Measurements from ENCODE around the gene GABBR2. TPM values are rescaled to one million over a fixed set of nuclear protein-coding genes. Genes with fewer than 3 reads are reported as not detected.

Gene GABBR2
- total and polyA plus RNA-seq, 9 of the 15 experiments (the other 6 are each of a cell fraction or from before 2014, with no cell fraction given) = 0.15 to 1.9 (median 0.32) TPM

DNA sequence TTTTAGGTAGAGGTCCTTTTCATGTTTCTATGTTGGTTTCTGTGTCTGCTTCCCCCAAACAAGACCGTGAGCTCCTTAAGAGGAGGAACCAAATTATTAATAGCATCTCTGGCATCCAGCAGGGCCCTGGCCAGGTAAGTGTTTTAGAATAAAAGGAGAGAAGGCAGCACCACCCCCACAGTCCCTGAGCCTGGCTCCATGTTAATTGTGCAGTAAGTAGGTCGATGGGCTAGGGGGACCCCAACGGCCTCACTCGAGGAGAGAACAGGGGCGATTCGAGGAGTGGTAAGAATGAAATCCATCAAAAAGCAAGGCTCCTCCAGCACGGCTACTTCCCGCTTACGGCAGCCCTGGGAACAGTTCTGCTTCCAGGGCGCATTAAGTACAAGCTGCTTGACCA is 67.0 kb downstream of the GABBR2 start:
- DNase-seq (ENCODE audit: extremely low read depth in 1 of 4, low spot score in 3 of 4) (no peak), FAIRE-seq (no peak), ATAC-seq (no peak)
- Histone ChIP-seq H3K4me3 (no peak overlapping the region), H3K9ac (ENCODE audit: insufficient read depth in 1 of 2, low read depth in 2 of 2, low read length in 2 of 2) (no peak overlapping the region), H3K27me3 (ENCODE audit: control insufficient read depth in 2 of 2, insufficient read depth in 2 of 2, low read length in 2 of 2) (peaks cover 6 to 28% of the 10 kb centered on the region in 2 experiments; a peak in 3 of 5 replicates), H3K9me3 (replicated peaks; ENCODE audit: control insufficient read depth, insufficient read depth, low read depth, low read length) (no peaks in the 10 kb centered on the region), H2AFZ (ENCODE audit: low read depth, low read length) (no peak overlapping the region), H4K20me1 (replicated peaks; ENCODE audit: control insufficient read depth, insufficient read depth, low read length) (no peaks in the 10 kb centered on the region), H3K27ac (ENCODE audit: extremely low read depth, low read depth, low read length) (no peak overlapping the region), H3K4me1 (replicated peaks in 1 of 2; ENCODE audit: control insufficient read depth in 2 of 2, insufficient read depth in 2 of 2, low read length in 2 of 2) (peaks cover 0 to 13% of the 10 kb centered on the region in 2 experiments; a peak in 2 of 5 replicates), H3K36me3 (ENCODE audit: control insufficient read depth, insufficient read depth, low read length) (no peaks in the 10 kb centered on the region), H3K4me2 (ENCODE audit: insufficient read depth, low read length) (no peak overlapping the region), H3K9me1 (ENCODE audit: control insufficient read depth, insufficient read depth, low read length) (no peaks in the 10 kb centered on the region), H3K79me2 (ENCODE audit: control insufficient read depth, insufficient read depth, low read length) (no peaks in the 10 kb centered on the region)
- in situ Hi-C loops (cut with MboI) = no loop called here
- 21% methylated on average over 10 of the region's 10 CpGs for WGBS (ENCODE audit: insufficient coverage, low coverage, missing lambda C conversion rate)
- TF ChIP-seq SLC30A9 (CRISPR knock-in tag; IDR thresholded peaks at IDR 0.05) = no peak
- TF ChIP-seq, protein P1, sequence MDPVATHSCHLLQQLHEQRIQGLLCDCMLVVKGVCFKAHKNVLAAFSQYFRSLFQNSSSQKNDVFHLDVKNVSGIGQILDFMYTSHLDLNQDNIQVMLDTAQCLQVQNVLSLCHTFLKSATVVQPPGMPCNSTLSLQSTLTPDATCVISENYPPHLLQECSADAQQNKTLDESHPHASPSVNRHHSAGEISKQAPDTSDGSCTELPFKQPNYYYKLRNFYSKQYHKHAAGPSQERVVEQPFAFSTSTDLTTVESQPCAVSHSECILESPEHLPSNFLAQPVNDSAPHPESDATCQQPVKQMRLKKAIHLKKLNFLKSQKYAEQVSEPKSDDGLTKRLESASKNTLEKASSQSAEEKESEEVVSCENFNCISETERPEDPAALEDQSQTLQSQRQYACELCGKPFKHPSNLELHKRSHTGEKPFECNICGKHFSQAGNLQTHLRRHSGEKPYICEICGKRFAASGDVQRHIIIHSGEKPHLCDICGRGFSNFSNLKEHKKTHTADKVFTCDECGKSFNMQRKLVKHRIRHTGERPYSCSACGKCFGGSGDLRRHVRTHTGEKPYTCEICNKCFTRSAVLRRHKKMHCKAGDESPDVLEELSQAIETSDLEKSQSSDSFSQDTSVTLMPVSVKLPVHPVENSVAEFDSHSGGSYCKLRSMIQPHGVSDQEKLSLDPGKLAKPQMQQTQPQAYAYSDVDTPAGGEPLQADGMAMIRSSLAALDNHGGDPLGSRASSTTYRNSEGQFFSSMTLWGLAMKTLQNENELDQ (CRISPR knock-in tag; IDR thresholded peaks at IDR 0.05; ENCODE audit: borderline replicate concordance) = no peak
- TF ChIP-seq, protein P2, sequence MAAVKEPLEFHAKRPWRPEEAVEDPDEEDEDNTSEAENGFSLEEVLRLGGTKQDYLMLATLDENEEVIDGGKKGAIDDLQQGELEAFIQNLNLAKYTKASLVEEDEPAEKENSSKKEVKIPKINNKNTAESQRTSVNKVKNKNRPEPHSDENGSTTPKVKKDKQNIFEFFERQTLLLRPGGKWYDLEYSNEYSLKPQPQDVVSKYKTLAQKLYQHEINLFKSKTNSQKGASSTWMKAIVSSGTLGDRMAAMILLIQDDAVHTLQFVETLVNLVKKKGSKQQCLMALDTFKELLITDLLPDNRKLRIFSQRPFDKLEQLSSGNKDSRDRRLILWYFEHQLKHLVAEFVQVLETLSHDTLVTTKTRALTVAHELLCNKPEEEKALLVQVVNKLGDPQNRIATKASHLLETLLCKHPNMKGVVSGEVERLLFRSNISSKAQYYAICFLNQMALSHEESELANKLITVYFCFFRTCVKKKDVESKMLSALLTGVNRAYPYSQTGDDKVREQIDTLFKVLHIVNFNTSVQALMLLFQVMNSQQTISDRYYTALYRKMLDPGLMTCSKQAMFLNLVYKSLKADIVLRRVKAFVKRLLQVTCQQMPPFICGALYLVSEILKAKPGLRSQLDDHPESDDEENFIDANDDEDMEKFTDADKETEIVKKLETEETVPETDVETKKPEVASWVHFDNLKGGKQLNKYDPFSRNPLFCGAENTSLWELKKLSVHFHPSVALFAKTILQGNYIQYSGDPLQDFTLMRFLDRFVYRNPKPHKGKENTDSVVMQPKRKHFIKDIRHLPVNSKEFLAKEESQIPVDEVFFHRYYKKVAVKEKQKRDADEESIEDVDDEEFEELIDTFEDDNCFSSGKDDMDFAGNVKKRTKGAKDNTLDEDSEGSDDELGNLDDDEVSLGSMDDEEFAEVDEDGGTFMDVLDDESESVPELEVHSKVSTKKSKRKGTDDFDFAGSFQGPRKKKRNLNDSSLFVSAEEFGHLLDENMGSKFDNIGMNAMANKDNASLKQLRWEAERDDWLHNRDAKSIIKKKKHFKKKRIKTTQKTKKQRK (IDR thresholded peaks at IDR 0.05; ENCODE audit: borderline replicate concordance, low read depth, low read length) = no peak
- TF ChIP-seq ZBTB17 (CRISPR knock-in tag; IDR thresholded peaks at IDR 0.05) = no peak
- TF ChIP-seq KLF10 (CRISPR knock-in tag; IDR thresholded peaks at IDR 0.05) = no peak
- TF ChIP-seq, protein P3, sequence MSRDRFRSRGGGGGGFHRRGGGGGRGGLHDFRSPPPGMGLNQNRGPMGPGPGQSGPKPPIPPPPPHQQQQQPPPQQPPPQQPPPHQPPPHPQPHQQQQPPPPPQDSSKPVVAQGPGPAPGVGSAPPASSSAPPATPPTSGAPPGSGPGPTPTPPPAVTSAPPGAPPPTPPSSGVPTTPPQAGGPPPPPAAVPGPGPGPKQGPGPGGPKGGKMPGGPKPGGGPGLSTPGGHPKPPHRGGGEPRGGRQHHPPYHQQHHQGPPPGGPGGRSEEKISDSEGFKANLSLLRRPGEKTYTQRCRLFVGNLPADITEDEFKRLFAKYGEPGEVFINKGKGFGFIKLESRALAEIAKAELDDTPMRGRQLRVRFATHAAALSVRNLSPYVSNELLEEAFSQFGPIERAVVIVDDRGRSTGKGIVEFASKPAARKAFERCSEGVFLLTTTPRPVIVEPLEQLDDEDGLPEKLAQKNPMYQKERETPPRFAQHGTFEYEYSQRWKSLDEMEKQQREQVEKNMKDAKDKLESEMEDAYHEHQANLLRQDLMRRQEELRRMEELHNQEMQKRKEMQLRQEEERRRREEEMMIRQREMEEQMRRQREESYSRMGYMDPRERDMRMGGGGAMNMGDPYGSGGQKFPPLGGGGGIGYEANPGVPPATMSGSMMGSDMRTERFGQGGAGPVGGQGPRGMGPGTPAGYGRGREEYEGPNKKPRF (IDR thresholded peaks at IDR 0.05; ENCODE audit: low read depth, low read length) = no peak
- TF ChIP-seq FIP1L1 (IDR thresholded peaks at IDR 0.05; ENCODE audit: low read depth, low read length, poor library complexity, severe bottlenecking) = no peak
- no peak for TF ChIP-seq RBFOX2 (IDR thresholded peaks at IDR 0.05; ENCODE audit: low read depth, low read length)
- no peak for TF ChIP-seq RFX5 (IDR thresholded peaks at IDR 0.05; ENCODE audit: low read depth, low read length)
- TF ChIP-seq MAFF (IDR thresholded peaks at IDR 0.05; ENCODE audit: low read length) = no peak
- no peak for TF ChIP-seq SNIP1 (IDR thresholded peaks at IDR 0.05; ENCODE audit: low read depth)
- no peak for TF ChIP-seq NFXL1 (CRISPR knock-in tag; IDR thresholded peaks at IDR 0.05)
- TF ChIP-seq MEIS2 (IDR thresholded peaks at IDR 0.05; ENCODE audit: partially characterized antibody) = no peak
- BruUV-seq (replicated peaks) = no TSS peak
- POLR2A ChIA-PET = interaction anchor here (1.8 kb wide), 1 partner anchor 14 kb away, joined by 5 read pairs; no protein-coding TSS in a partner anchor
- intact Hi-C loops (cut with micrococcal nuclease) = no loop called here
- CTCF ChIA-PET (ENCODE audit: low intra/inter-chr PET ratio) = no interaction called here

Data from K562 (cell line).